ENCODE data around the gene PDLIM3.

PDLIM3 gene

GRCh38 chr4:185468999-185469398 is 66.3 kb downstream of the PDLIM3 start:
- no peak for DNase-seq

DNA sequence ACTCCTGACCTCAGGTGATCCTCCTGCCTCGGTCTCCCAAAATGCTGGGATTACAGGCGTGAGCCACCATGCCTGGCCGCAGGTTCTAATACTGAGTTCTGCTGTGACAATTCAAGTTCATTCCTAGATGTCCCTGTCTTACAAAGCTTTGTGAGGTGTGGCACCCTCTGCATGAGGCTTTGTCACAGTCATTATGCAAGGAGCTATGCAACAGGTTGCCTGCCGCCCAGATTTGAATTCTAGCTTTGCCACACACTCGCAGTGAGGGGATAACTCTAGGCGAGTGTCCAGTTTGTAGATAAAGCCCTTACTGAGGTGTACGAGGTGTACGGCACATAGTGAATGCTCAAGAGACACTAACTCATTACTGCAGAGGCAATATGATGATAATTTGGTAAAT is 67.3 kb downstream of the PDLIM3 start:
- DNase-seq, result no peak

DNA sequence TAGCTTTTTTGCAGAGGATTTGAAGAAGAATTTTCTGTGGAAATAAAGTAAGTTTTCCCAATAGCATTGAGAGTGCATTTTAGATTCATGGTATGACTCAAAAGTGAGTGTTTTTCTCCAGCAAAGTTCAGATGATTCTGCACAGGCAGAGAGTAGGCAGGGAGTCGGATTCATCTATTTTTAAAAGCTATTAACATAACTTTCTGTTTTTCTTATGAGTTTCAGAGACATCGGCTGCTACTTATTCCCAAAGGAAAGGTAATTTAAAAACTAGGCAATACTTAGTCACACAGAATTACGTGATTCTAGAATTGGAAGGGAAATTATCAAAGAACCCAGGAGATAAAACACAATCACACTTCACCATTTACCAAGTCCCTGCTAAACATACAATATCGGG is 68.2 kb downstream of the PDLIM3 start:
- DNase-seq, result no peak

- no peak for DNase-seq
Measured at GRCh38 chr4:185465707-185466106, 69.6 kb downstream of the PDLIM3 start.

DNA sequence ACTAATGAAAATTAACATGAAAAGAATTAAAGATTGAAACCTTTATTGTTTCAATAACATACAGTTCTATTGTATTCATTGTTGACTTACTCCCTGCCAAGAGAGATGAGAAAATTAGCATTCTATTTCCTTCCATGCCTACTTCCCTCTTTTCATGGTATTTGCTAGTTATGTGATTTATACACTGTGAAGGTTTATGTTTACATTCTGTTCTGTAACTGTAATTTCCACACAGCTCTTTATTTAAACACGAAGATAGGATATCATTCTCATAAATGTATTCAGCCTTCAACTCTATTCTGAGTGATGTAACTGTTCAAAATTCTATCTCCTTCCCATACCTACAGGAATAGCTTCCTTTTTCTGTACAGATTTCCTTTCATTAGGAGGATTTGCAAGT is 70.4 kb downstream of the PDLIM3 start:
- no peak for DNase-seq

DNA sequence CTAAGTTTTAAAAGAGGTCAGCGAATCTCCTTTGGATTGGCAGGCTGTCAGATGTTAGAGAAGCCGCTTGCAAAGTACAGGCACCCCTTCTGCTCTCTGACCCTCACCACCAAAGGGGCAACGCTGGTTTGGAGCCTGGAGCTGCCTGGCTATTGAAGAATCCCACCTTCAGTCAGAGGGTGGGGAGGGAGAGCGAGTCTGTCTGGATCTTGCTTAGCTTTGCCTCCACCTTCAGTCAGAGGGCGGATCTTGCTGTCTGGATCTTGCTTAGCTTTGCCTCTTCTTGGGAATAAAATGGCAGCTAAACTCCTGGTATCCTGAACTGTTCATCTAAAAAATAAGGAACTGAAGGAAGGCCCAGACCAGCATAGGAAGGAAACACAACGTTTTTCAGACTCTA is 71.1 kb downstream of the PDLIM3 start:
- no peak for DNase-seq

- no peak for DNase-seq
Measured at GRCh38 chr4:185463541-185463940, 71.8 kb downstream of the PDLIM3 start.

DNA sequence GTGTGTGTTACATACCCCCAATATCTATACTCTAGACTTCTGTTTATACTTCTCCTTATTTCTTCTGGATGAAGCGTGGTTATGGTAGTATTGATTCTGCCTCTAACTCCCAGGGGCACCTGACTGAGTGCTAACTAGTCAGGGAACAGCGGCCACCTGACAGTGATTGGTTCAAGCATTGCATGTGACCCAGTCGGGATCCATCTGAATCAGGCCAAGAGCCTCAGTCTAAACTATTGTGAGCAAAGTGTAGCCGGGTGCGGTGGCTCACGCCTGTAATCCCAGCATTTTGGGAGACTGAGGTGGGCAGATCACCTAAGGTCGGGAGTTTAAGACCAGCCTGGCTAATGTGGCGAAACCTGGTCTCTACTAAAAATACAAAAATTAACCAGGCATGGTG is 73.7 kb downstream of the PDLIM3 start:
- DNase-seq, result no peak

- no peak for DNase-seq
Measured at GRCh38 chr4:185457136-185457535, 78.2 kb downstream of the PDLIM3 start.

GRCh38 chr4:185456131-185456530 is 79.2 kb downstream of the PDLIM3 start:
- DNase-seq, result no peak
